Right ventricle myocardium superior (tissue), 1 donor: ENCODE measurements around the gene ANKRD62. TPM values are rescaled to one million over a fixed set of nuclear protein-coding genes. Genes with fewer than 3 reads are reported as not detected.

ENCODE experiments used
- ATAC-seq: fragments of 200-7000 bp; cut with Tn5 transposase; one replicate; pipeline ENCODE4 v1.9.1; 2020; ENCODE audit warnings: mild to moderate bottlenecking; ENCODE audit not compliant: poor library complexity
- DNase-seq: peaks from one replicate; pipeline ENCODE4 v3.0.0-alpha.2; 2020
- intact Hi-C: fragments of 100-400 bp; cut with DNase I; formaldehyde crosslinking; loops from one replicate; pipeline ENCODE4 v1.11.2; 2022
- long read RNA-seq: library from polyadenylated mRNA; unstranded; transcript quantifications from one replicate; pipeline ENCODE4 v2.0.0, GENCODE V29; 2021
- total RNA-seq: library from RNA; stranded (reverse); fragmentation: NEBNext Ultra II Directional; extraction: Animal tissue kit (Norgen Biotek cat#: 25700); gene quantifications from one replicate; pipeline ENCODE4 v1.2.1, GENCODE V29; 2021
- donor health status: DM: no; HTN: yes; CAD: no; lungs with severe emphysema.

Gene ANKRD62
- not detected for total RNA-seq
- long read RNA-seq = 0 reads

DNA sequence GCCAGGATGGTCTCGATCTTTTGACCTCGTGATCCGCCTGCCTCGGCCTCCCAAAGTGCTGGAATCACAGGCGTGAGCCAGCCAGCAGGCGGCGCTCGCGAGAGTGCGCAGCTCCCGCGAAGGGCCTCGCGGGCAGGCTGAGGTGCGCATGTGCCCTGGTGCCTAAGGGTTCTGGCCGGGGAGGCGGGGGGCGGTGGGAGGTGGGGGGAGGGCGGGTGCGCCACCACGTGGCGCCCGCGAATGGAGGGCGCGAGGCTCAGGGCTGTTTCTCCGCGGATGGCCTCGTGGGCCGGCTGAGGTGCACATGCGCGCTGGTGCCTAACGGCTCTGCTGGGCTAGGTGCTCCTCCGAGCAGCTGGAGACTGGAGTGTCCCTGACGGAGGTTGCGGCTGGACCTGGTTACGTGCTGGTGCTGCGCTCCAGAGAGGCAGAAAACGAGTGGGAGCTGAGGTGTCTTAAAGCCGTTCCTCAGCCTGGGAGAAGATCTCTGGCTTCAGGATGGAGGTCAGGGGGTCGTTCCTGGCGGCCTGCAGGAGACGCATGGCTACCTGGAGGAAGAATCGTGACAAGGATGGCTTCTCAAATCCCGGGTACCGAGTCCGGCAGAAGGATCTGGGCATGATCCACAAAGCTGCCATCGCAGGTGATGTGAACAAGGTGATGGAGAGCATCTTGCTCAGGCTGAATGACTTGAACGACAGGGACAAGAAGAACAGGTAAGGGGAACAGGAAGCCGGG is at the start of gene ANKRD62:
Gene ANKRD62, plus strand, starts transcription at position 324 of the 738 bp plus-strand sequence. Its CDS starts 175 bp downstream, at position 499.
- no peak for DNase-seq
- intact Hi-C loops = loop anchor here (10.0 kb wide), 1 partner anchor 141 kb away; no protein-coding TSS in a partner anchor
- no peak for ATAC-seq

DNA sequence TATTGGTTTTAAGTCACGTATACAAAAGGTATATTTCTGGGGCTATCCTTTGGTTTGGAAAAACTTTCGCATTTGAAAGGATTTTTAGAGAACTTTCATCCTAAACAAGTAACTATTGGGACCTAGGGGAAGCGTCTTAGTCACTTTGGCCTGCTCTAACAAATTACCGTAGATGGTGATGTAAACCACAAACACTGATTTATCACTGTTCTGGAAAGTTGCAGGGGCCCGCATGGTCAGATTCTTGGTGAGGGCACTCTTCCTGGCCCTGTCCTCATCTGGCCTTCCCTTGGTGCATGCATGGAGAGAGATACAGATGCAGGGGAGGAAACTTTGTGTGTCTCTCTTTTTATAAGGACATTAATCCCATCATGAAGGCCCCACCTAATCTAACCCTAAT is 49.1 kb upstream of the ANKRD62 start:
- no peak for ATAC-seq
- DNase-seq = no peak
- intact Hi-C loops = no loop called here

- intact Hi-C loops = no loop called here
- DNase-seq (no peak), ATAC-seq (no peak)
These were observed 47.4 kb upstream of the ANKRD62 start for GRCh38 chr18:12046046-12046750.

DNA sequence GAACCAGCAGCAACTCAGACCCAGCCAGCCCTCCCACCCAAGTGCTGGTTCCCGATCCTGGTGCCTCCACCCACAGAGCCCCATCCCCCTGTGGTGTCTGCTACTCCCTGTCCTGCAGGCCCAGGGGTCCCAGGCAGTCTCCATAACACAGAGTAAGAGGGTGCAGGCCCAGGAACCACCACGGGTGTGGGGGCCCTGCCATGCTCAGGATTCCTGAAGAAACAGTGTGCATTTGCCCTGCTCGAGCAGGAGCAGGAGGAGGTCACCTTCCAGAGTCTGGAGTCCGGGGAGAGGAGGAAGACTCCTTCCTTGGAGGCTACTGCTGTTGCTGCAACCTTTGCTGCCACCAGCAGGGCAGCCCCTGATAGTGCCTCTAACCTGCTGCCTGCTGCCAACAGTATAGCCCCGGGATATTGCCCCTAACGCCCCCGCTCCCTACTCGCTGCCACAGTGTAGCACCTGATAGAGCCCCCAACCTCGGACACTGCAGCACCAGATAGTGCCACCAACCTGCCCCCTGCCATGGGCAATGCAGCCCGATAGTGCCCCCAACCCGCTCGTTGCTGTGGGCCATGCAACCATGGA is 46.8 kb upstream of the ANKRD62 start:
- ATAC-seq (no peak), DNase-seq (no peak)
- intact Hi-C loops = no loop called here

- ATAC-seq (no peak), DNase-seq (no peak)
- intact Hi-C loops = no loop called here
These were observed 45.4 kb upstream of the ANKRD62 start for GRCh38 chr18:12048010-12048826.

DNA sequence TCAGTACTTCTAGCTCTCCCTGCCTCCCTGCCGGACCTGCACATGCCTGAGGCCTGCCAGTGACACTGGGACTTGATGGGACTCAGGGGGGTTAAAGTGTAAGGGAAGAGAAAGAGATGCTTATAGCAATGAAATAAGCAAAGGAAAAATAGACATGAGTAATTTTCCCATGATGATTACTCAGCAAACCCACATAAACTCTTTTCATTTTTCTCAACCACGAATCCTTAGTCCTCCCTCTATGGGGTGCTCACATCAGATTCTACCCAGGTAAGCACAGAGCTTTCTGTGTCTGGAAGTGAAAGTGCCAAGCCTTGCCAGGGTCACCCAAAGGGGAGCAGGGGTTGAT is 44.8 kb upstream of the ANKRD62 start:
- ATAC-seq = no peak
- DNase-seq = no peak
- intact Hi-C loops = no loop called here

GRCh38 chr18:12049978-12050811 is 43.4 kb upstream of the ANKRD62 start:
- ATAC-seq (no peak), DNase-seq (no peak)
- intact Hi-C loops = no loop called here

- DNase-seq = no peak
- no peak for ATAC-seq
- intact Hi-C loops = no loop called here
These were observed 40.8 kb upstream of the ANKRD62 start for GRCh38 chr18:12052866-12053265.

DNA sequence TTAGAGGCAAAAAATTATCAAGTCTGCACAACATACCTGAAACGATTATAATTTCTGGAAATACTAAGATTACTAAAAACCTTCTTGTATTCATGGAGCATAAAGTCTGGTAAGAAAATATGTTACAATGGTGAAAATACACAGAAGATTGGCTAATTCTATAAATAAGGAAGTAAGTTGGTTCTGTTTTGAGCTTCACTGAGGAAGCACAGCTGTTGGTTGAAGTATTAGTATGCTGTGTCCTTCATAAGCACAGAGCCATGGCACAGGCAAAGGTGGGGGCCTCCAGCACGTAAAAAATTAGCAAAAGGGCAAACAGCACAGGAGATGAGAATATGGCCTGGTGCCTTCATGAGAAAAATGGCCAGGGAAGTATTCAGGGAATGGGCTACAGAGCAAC is 40.4 kb upstream of the ANKRD62 start:
- intact Hi-C loops = no loop called here
- DNase-seq (no peak), ATAC-seq (peak; percentile 29)

DNA sequence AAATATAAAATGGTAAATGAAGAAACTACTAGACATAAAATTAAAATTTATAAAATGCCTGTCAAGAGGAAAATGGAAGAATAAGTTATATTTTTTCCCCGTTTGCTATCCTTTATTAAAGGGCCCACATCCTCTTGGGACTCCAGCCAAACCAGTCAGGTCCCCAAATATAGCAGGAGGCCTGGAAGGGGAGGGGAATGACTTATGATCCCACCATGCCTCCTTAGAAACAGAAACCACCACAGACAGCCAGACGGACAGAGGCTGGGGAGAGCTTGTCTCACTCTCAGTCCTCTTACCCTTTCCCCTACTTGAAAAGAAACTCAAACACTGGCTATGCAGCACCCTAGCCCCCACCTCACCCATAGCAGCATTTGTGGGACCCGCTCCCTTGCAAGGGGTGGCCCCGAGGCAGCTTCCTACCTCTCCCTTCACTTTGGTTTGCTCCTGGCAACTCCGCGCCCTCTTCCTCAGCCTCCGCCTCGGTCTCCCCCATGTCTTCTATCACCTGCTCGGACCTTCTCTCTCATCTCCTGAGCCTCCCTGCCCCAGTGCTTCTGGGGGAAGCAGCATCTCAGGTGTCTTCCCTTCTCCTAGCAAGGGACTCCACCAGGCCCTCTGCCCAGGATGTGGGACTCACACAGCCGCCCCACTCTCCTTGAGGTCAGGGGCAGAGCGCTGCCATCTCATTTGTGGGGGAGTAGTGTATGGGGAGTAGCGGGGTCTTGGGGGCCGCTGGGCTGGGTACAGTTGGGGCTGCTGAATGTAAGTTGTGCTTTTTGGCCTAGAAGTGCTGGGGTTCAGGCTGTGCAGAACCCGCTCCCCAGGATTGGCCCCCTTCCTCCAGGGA is 37.4 kb upstream of the ANKRD62 start:
- DNase-seq = no peak
- intact Hi-C loops = no loop called here
- no peak for ATAC-seq

- ATAC-seq (no peak), DNase-seq (no peak)
- intact Hi-C loops = no loop called here
These were observed 36.7 kb upstream of the ANKRD62 start for GRCh38 chr18:12056884-12057402.

DNA sequence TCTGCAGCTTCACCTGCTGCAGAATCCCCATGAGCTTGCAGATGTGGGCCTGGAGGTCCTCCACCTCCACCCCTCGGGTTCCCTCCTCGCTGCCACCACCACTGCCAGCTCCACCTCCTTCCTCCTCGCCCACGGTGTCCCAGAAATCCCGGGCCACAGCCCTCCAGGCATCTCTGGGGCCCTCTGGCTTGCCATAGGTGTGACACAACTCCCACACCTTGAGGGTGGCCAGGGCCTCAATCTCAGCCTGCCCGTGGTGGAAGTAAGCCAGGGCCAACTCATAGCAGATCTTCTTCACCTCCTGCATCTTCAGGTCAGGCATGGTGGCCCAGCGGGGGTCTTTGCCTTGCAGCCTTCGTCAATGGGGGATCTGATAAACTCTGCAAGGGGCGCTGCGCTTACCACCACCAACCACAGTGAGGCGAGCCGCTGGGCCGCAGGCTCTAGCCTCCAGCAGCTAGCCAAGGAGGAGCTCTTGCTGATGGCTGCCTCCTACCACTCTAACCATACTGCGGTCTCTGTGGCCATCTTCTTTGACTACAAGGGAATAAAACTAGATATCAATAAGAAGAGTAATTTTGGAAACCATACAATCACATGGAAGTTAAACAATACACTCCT is 36.1 kb upstream of the ANKRD62 start:
- intact Hi-C loops = no loop called here
- no peak for DNase-seq
- no peak for ATAC-seq

DNA sequence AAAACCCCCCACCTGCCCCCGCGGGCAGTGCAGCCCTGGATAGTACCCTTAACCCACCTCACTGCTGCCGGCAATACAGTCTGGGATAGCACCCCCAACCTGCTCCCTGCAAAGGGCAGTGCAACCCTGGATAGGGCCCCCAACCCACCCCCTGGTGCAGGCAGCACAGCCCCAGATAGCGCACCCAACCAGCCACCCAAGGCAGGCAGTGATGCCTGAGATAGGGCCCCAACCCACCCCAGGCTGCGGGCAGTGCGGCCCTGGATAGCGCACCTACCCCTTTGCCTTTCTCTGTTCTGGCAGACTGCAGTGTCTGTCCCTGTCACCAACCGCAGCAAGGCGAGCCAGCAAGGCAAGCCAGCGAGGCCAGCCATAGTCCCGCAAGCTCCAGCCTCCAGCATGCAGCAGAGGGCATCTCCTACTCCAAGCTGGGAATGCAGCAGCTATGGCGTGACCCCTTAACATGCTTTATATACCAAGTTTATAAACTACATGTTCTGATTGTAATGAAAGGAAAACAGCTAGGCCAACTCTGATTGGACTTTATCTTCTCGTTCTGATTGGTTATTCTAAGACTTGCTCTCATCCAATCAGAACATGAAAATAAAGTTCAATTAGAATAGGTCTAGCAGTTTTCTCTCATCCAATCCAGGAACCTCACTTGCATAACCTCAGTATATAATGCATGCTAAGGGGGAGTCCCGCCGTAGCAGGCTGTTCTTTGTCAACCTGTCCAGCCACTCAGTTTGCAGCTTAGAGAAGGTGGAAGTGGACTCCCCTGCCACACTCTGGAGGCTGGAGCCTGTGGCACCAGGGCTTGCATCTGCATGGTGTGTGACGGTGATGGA is 34.1 kb upstream of the ANKRD62 start:
- DNase-seq (no peak), ATAC-seq (no peak)
- intact Hi-C loops = no loop called here

DNA sequence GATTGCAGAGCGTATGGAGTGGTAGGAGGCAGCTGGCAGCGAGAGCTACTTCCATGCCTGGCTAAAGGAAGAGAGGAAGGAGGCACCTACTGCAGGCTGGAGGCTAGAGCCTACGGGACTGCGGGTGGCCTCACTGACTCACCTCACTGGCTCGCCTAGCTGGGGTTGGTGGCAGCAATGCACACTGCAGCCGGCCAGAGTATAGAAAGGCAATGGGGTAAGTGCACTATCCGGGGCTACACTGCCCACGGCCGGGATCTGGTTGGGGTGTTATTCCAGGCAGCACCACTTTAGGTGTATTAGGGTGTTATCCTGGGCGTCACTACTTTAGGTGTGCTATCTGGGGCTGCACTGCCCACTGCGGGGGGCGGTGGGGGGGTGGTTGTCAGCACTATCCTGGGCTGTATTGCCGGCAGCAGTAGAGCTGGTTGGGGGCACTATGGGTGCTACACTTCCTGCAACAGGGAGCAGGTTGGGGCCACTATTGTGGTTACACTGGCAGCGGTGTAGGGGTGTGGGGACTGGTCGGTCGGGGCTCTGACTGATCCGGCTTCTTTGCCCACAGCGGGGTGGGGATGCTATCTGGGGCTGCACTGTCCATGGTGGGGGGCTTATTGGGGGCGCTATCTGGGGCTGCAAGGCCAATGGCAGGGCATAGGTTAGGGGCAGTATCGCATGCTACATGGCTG is 33.3 kb upstream of the ANKRD62 start:
- DNase-seq (no peak), ATAC-seq (no peak)
- intact Hi-C loops = no loop called here

DNA sequence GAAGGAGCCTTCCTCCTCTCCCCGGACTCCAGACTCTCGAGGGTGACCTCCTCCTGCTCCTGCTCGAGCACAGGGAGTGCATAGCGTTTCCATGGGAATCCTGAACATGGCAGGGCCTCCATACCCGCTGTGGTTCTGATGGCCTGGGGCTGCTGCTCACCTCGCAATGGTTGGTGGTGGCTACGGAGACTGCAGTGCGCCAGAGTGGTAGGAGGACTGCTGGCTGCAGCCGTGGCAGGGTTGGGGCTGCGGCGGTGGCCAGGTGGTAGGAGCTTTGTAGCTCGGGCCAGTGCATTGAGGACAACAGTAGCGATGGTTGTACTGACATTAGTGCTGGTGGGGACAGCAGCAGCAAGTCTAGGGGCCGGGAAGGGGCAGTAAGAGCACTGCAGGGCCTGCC is 32.0 kb upstream of the ANKRD62 start:
- intact Hi-C loops = no loop called here
- ATAC-seq (no peak), DNase-seq (no peak)

DNA sequence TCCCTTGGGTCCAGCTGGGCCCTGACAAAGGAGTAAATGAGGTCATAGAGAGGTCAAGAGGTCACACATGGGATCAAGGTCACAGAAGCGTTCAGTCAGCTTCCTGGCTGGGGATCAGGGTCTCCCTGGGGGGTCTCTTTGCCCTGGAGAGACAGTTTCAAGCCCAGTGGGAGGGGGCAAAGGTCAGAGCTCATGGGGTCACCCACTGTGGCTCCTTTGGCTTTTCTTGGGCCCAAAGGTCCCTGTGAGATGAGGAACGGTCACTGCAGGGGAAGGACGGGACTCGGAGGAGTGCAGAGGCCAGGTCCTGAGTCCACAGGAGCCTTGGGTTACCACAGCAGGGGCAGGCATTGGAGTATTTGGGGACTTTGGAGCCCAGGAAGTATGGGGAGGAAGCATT is 30.7 kb upstream of the ANKRD62 start:
- intact Hi-C loops = no loop called here
- no peak for DNase-seq
- no peak for ATAC-seq
